ENCODE measurements around the gene HOXA5.

Gene HOXA5

GRCh38 chr7:27182285-27182841 is 38.9 kb upstream of the HOXA5 start:
- DNase-seq, result no peak

GRCh38 chr7:27181795-27182275 is 38.4 kb upstream of the HOXA5 start:
- no peak for DNase-seq

- DNase-seq, result no peak
These were observed 37.2 kb upstream of the HOXA5 start for GRCh38 chr7:27180431-27181420.

- DNase-seq, result no peak
These were observed 36.3 kb upstream of the HOXA5 start for GRCh38 chr7:27179503-27180430.

GRCh38 chr7:27179030-27179429 is 35.5 kb upstream of the HOXA5 start:
- no peak for DNase-seq

GRCh38 chr7:27178366-27178765 is 34.9 kb upstream of the HOXA5 start:
- no peak for DNase-seq

- no peak for DNase-seq
These were observed 34.4 kb upstream of the HOXA5 start for GRCh38 chr7:27177795-27178320.

- no peak for DNase-seq
These were observed 33.7 kb upstream of the HOXA5 start for GRCh38 chr7:27176962-27177794.

- no peak for DNase-seq
These were observed 33.0 kb upstream of the HOXA5 start for GRCh38 chr7:27176524-27176845.

- no peak for DNase-seq
These were observed 32.4 kb upstream of the HOXA5 start for GRCh38 chr7:27175626-27176523.

- DNase-seq, result no peak
These were observed 31.6 kb upstream of the HOXA5 start for GRCh38 chr7:27174874-27175625.

- DNase-seq, result no peak
These were observed 30.7 kb upstream of the HOXA5 start, which contains the start of gene HOXA10 for GRCh38 chr7:27173956-27174873. Gene HOXA10, minus strand, starts transcription at chr7:27174320. Its CDS starts 14 bp downstream, at chr7:27174306.

- DNase-seq, result no peak
These were observed 30.1 kb upstream of the HOXA5 start for GRCh38 chr7:27173511-27173955.

- no peak for DNase-seq
These were observed 29.5 kb upstream of the HOXA5 start for GRCh38 chr7:27172823-27173510.

GRCh38 chr7:27172315-27172774 is 28.9 kb upstream of the HOXA5 start:
- DNase-seq, result no peak

- DNase-seq, result no peak
These were observed 28.3 kb upstream of the HOXA5 start for GRCh38 chr7:27171637-27172314.

GRCh38 chr7:27171325-27171636 is 27.8 kb upstream of the HOXA5 start:
- DNase-seq, result no peak
